Effector memory CD8-positive, alpha-beta T cell (primary cell): Measurements from ENCODE around the gene ZFYVE27.

Source experiments
- ATAC-seq: fragments of 150-1000 bp; cut with Tn5 transposase; replicated peaks from 2 replicates; pipeline ENCODE4 v1.10.0; 2021; ENCODE audit warnings: mild to moderate bottlenecking, moderate library complexity
- DNase-seq, 3 experiments: peaks; one replicate each; pipeline ENCODE4 v3.0.0; 2021
- H3K27ac Mint-ChIP-seq, 2 donors: one replicate each; pipeline ENCODE4 v1.8.0; 2022; ENCODE audit warnings: mild to moderate bottlenecking in 2 of 2, mixed read lengths in 2 of 2, moderate library complexity in 2 of 2
- H3K27me3 Mint-ChIP-seq, 2 donors: one replicate each; pipeline ENCODE4 v1.8.0; 2022; ENCODE audit warnings: mixed read lengths in 2 of 2
- H3K36me3 Mint-ChIP-seq: one replicate; pipeline ENCODE4 v1.8.0; 2022; ENCODE audit warnings: mild to moderate bottlenecking, moderate library complexity, mixed read lengths; ENCODE audit not compliant: insufficient read depth
- H3K4me1 Mint-ChIP-seq, 2 donors: one replicate each; pipeline ENCODE4 v1.8.0; 2022; ENCODE audit warnings: low read depth in 2 of 2, mixed read lengths in 2 of 2
- H3K4me3 Mint-ChIP-seq, 2 donors: one replicate each; pipeline ENCODE4 v1.8.0; 2022; ENCODE audit warnings: mild to moderate bottlenecking in 2 of 2, mixed read lengths in 2 of 2, moderate library complexity in 2 of 2
- H3K9me3 Mint-ChIP-seq, 2 donors: one replicate each; pipeline ENCODE4 v1.8.0; 2022; ENCODE audit warnings: mixed read lengths in 2 of 2

The ZFYVE27 gene

DNA sequence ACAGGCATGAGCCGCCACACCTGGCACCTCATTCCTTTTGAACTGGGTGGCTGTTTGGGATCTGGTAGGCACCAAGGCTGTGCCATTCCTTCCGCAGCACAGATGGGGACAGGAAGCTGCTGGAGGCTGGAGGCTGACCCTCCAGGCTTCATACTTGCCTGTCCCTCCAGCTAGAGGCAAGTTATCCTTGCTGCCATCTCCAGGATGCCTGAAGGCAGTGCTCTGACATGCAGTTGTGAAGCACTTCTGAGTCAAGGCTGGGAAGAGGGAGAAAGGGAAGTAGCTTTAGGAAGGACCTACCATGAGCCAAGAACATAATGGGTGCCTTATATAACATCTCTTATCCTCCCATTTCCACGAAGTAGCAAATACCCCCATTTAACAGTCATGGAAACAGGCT, 13.9 kb upstream of the ZFYVE27 start:
- Mint-ChIP-seq H3K27ac (no peak overlapping the region), H3K4me3 (no peak overlapping the region)

DNA sequence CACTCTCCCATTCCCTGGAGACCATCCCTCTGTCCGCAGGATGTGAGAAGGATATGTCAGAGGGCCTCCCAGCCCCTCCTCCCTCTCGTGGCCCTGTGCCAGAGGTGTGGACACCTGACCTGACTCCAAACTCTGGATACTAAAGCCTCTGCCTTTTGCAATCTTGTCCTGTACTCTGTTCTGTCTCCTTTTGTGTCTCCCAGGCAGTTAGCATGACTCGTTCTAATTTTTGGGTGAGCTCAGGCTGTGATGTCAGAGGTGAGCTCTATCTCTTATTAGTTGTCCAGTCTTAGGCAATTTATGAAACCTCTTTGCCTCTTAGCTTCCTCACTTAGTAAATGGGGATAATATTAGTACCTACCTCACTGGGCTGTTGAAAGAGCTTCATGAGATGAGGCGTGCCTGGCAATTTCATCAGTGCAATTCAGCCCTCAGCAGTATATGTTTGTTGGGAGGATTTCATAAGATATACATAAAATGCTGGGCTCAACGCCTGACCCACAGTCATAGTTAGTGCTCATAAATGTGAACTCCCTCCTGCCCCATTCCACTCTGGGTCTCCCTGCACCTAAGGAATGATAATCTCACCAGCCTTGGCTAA, 12.5 kb upstream of the ZFYVE27 start:
- Mint-ChIP-seq H3K9me3 (no peaks in the 10 kb centered on the region), H3K27me3 (peaks cover 23 to 30% of the 10 kb centered on the region in 2 donors), H3K36me3 (no peaks in the 10 kb centered on the region), H3K4me3 (no peak overlapping the region), H3K27ac (no peak overlapping the region), H3K4me1 (no peaks in the 10 kb centered on the region)
- DNase-seq (no peak), ATAC-seq (no peak)

More for the DNA sequence above, 13.9 kb upstream of the ZFYVE27 start:
- no peaks in the 10 kb centered on the region for H3K36me3 Mint-ChIP-seq
- ATAC-seq (no peak), DNase-seq (no peak)
- peaks cover 16 to 22% of the 10 kb centered on the region in 2 donors for H3K27me3 Mint-ChIP-seq
- H3K9me3 Mint-ChIP-seq, result no peaks in the 10 kb centered on the region
- no peaks in the 10 kb centered on the region for H3K4me1 Mint-ChIP-seq

GRCh38 chr10:97726636-97727178, 10.2 kb upstream of the ZFYVE27 start:
- ATAC-seq, result no peak
- Mint-ChIP-seq H3K36me3 (no peaks in the 10 kb centered on the region), H3K27me3 (peaks cover 23 to 49% of the 10 kb centered on the region in 2 donors), H3K4me1 (no peaks in the 10 kb centered on the region), H3K9me3 (no peaks in the 10 kb centered on the region), H3K4me3 (no peak overlapping the region), H3K27ac (no peak overlapping the region)
- DNase-seq, result no peak

- no peaks in the 10 kb centered on the region for H3K36me3 Mint-ChIP-seq
- peaks cover 23 to 53% of the 10 kb centered on the region in 2 donors for H3K27me3 Mint-ChIP-seq
- DNase-seq (no peak), ATAC-seq (no peak)
- no peak overlapping the region for H3K27ac Mint-ChIP-seq
- no peak overlapping the region for H3K4me3 Mint-ChIP-seq
- H3K9me3 Mint-ChIP-seq, result no peaks in the 10 kb centered on the region
- no peaks in the 10 kb centered on the region for H3K4me1 Mint-ChIP-seq
Measured at GRCh38 chr10:97729014-97729413, 7.9 kb upstream of the ZFYVE27 start.

DNA sequence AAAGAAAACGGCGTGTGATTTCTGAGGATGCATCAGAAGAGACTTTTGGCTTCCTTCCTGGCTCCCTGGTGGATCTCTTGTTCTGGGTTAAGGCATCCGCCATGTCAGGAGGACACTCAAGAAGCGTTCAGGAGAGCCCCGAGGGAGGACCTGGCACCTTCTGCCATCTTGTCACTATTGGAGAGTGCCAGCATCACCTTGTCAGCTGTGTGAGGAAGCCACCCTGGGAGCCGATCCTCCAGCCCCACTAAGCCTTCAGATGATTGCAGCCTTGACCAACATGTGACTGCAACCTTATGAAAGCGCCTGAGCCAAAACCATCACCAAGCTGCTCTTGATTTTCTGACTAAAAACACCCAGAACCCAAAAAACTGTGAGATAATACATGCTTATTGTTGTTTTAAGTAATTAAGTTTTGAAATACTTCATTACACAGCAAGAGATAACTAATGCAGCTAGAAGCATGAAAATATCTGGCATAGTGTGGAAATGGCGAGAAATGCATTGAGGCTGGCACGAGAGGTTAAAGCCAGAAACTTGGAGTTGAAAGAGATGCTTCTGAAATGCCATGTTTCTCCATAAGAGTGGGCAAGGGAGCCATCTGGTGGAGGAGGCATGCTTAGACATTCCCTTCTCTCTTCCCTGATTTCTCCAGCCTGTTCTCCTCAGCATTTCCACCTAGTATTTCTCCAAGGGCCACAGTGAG, 5.4 kb upstream of the ZFYVE27 start:
- DNase-seq (peak; percentile 50 to 57 (median 51)), ATAC-seq (peak; percentile 74)
- no peaks in the 10 kb centered on the region for H3K9me3 Mint-ChIP-seq
- peaks cover 4 to 6% of the 10 kb centered on the region in 2 donors for H3K4me1 Mint-ChIP-seq
- H3K36me3 Mint-ChIP-seq, result peaks cover under 1% of the 10 kb centered on the region
- peaks cover 6 to 36% of the 10 kb centered on the region in 2 donors for H3K27me3 Mint-ChIP-seq
- H3K4me3 Mint-ChIP-seq, result no peak overlapping the region
- H3K27ac Mint-ChIP-seq, result no peak overlapping the region

GRCh38 chr10:97732052-97732359, 4.9 kb upstream of the ZFYVE27 start:
- Mint-ChIP-seq H3K27ac (no peak overlapping the region), H3K4me1 (peaks cover 9 to 11% of the 10 kb centered on the region in 2 donors), H3K4me3 (no peak overlapping the region), H3K27me3 (peaks cover 6 to 32% of the 10 kb centered on the region in 2 donors), H3K9me3 (no peaks in the 10 kb centered on the region), H3K36me3 (peaks cover 5% of the 10 kb centered on the region)
- DNase-seq (no peak), ATAC-seq (no peak)

DNA sequence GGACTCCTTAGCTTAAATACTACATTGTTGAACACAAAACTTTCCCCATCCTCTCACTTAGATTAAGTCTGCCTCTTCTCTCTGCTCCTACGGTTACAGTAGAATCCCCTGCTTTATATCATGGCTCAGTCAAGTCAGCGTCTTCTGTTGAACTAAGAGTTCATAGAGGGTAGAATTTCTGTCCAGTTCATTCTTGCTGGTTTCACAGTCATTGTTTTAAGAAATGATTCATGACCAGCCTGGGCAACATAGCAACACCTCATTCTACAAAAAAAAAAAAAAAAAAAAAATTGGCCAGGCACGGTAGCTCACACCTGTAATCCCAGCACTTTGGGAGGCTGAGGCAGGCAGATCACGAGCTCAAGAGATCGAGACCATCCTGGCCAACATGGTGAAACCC, 3.7 kb upstream of the ZFYVE27 start:
- no peak overlapping the region for H3K27ac Mint-ChIP-seq
- H3K4me3 Mint-ChIP-seq, result no peak overlapping the region
- ATAC-seq (no peak), DNase-seq (no peak)
- H3K4me1 Mint-ChIP-seq, result peaks cover 18 to 20% of the 10 kb centered on the region in 2 donors
- peaks cover 12% of the 10 kb centered on the region for H3K36me3 Mint-ChIP-seq
- H3K27me3 Mint-ChIP-seq, result peaks cover 6 to 32% of the 10 kb centered on the region in 2 donors
- no peaks in the 10 kb centered on the region for H3K9me3 Mint-ChIP-seq

DNA sequence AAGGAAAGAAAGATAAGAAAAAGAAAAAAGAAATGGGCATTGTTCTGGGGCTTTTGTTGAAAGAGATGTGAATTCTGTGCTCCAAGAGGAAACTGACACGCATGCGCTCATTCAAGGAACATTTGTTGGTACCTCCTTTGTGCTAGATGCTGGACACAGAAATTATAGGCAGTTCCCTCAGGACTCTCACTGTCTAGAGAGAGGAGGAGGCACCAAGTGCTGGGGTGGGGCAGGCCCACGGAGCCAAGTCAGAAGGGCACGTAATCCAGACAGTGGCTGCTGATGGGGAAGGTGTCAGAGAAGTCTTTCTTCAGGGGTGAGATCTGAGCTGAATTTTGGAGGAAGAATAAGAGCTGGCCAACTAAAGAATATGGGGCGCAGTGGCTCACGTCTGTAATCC, 2.9 kb upstream of the ZFYVE27 start:
- H3K4me1 Mint-ChIP-seq, result peaks cover 21 to 22% of the 10 kb centered on the region in 2 donors
- ATAC-seq (no peak), DNase-seq (no peak)
- peaks cover 4 to 29% of the 10 kb centered on the region in 2 donors for H3K27me3 Mint-ChIP-seq
- H3K4me3 Mint-ChIP-seq, result no peak overlapping the region
- H3K9me3 Mint-ChIP-seq, result no peaks in the 10 kb centered on the region
- H3K36me3 Mint-ChIP-seq, result peaks cover 12% of the 10 kb centered on the region
- H3K27ac Mint-ChIP-seq, result no peak overlapping the region

GRCh38 chr10:97736403-97736901, 476 bp upstream of the ZFYVE27 start:
- peak overlapping the region; percentile 92 to 94 for H3K4me3 Mint-ChIP-seq
- DNase-seq (no peak), ATAC-seq (peak; percentile 7)
- H3K27me3 Mint-ChIP-seq, result peaks cover 0 to 8% of the 10 kb centered on the region in 2 donors
- peak overlapping the region; percentile 97 to 98 for H3K27ac Mint-ChIP-seq
- H3K9me3 Mint-ChIP-seq, result no peaks in the 10 kb centered on the region
- H3K4me1 Mint-ChIP-seq, result peaks cover 38 to 43% of the 10 kb centered on the region in 2 donors
- H3K36me3 Mint-ChIP-seq, result peaks cover 25% of the 10 kb centered on the region

- Mint-ChIP-seq H3K27me3 (no peaks in the 10 kb centered on the region), H3K36me3 (peaks cover 28% of the 10 kb centered on the region), H3K27ac (peak overlapping the region; percentile 97 to 98), H3K4me3 (peak overlapping the region; percentile 92 to 94), H3K9me3 (no peaks in the 10 kb centered on the region), H3K4me1 (peaks cover 42 to 46% of the 10 kb centered on the region in 2 donors)
- DNase-seq, result no peak
- no peak for ATAC-seq
Measured at GRCh38 chr10:97737770-97738265, 890 bp downstream of the ZFYVE27 start.

- no peaks in the 10 kb centered on the region for H3K9me3 Mint-ChIP-seq
- DNase-seq (no peak), ATAC-seq (no peak)
- H3K4me3 Mint-ChIP-seq, result peak overlapping the region; percentile 92 to 94
- H3K27ac Mint-ChIP-seq, result peak overlapping the region; percentile 97 to 98
- H3K27me3 Mint-ChIP-seq, result no peaks in the 10 kb centered on the region
- H3K4me1 Mint-ChIP-seq, result peaks cover 49 to 50% of the 10 kb centered on the region in 2 donors
- H3K36me3 Mint-ChIP-seq, result peaks cover 32% of the 10 kb centered on the region
Measured at GRCh38 chr10:97738616-97739015, 1.7 kb downstream of the ZFYVE27 start.

DNA sequence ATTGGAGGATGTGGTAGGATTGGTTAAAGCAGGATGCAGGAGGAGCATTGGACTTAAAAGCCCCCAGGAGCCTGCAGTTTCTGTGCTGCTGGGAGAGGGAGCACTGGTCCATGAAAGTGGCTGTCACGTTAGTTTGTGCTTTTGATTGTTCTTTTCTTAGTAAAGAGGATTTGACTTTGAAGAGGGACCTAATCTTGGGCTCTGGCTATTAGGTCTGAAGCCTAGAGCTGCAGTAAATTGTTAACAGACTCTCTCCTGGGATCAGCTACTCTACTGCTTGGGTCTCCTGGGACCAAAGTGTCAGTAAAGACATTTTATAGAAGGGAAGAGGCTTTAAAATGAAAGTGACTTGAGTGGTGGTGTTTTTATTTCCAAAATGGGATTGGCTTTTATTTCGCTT, 3.7 kb downstream of the ZFYVE27 start:
- Mint-ChIP-seq H3K4me3 (peak overlapping the region in 1 of 2 donors; percentile 16), H3K27me3 (no peaks in the 10 kb centered on the region), H3K9me3 (no peaks in the 10 kb centered on the region), H3K36me3 (peaks cover 48% of the 10 kb centered on the region), H3K4me1 (peaks cover 59 to 64% of the 10 kb centered on the region in 2 donors), H3K27ac (peak overlapping the region in 1 of 2 donors; percentile 86)
- DNase-seq (no peak), ATAC-seq (no peak)

- no peaks in the 10 kb centered on the region for H3K9me3 Mint-ChIP-seq
- peak overlapping the region; percentile 62 to 78 for H3K27ac Mint-ChIP-seq
- no peaks in the 10 kb centered on the region for H3K27me3 Mint-ChIP-seq
- ATAC-seq (no peak), DNase-seq (no peak)
- peaks cover 58% of the 10 kb centered on the region for H3K36me3 Mint-ChIP-seq
- no peak overlapping the region for H3K4me3 Mint-ChIP-seq
- H3K4me1 Mint-ChIP-seq, result peaks cover 45 to 47% of the 10 kb centered on the region in 2 donors
Measured at GRCh38 chr10:97743169-97743943, 6.4 kb downstream of the ZFYVE27 start.
